HG02840 (cell line): ENCODE data around the gene PDS5B.
"Not testable (repeated sequence)": the region's sequence is repeated elsewhere in the genome, so short reads cannot be mapped to it uniquely, and the experiment has no call there.

ENCODE experiments used
- ATAC-seq: cut with Tn5 transposase; IDR thresholded peaks from one replicate; pipeline ENCODE4 v1.9.1; 2021; ENCODE audit warnings: mild to moderate bottlenecking, moderate library complexity, moderate number of reproducible peaks; ENCODE audit not compliant: unreplicated experiment, low FRiP score

The PDS5B gene

DNA sequence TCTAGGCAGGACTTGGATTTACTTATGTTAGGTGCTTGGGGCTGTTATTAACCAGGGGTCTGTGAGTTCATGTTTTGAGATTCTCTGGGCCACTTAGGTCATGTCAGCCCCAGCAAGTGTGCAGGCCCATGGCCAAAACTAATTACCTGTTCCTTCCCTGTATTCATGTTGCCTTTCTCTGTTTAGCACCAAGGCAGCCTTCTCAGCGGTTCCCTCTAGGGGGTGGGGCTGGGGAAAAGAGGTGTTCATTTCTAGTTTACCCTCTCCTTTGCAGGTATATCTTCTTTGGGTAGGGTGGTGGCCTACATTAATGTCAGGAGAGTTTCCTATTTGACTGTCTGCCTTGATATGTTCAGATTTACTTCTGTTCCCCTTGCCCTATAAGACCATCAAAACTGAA, 61.7 kb downstream of the PDS5B start:
- ATAC-seq, result no peak

DNA sequence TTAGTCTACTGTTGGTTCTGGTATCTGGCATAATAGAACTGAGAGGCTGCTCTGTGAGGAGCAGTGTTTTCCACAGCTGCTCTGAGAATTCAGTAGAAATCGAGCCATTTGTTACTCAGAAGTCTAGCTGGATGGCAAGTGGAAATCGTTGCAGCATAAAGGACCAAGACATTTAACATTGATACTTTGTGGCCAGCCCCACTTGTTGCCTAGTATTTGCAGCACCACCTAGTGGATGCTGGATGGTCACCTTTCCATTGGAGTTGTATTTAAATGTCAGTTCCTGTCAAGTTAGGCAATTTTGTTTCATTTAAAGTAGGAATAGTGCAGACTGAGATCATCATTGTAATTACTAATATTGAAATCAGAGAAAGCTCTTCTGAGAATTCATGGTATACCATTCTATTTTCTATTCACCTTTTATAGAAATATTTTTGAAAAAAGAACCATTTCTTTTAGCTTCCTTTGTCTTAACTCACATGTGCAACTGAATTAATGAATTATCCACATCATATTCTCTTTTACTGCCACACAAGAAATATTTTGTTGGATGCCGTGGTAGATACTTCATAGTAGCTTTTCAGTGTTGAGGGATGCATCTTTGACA, 64.6 kb downstream of the PDS5B start:
- ATAC-seq, result peak; percentile 65

DNA sequence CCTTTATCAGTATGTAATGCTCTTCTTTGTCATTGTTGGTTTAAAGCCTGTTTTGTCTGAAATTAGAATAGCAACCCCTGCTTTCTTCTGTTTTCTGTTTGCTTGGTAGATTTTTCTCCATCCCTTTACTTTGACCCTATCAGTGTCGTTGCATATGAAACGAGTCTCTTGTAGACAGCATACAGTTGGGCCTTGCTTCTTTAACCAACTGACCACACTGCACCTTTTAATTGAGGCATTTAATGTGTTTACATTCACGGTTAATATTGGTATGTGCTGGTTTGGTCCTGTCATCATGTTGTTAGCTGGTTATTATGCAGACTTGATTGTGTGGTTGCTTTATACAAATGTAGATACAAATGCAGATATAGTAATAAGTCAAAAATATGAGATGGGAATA, 71.1 kb downstream of the PDS5B start:
- no peak for ATAC-seq

DNA sequence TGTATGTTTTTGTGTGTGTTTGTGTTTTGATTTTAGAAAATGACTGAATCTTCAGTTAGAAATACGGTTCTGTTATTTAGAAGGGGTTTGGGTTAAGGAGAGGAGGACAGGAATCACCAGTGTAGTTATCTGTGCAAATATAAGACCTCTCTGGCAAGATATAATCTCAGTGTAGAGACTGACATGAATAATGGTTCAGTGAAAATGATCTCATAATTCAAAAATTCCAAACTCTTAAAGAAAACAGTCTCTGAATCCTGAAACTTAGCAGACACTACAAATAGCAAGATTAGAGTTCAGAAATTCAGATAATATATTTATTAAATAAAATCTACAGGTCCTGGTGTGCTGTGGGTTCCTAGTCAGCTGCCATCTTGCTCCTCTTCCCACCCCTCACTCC, 73.5 kb downstream of the PDS5B start:
- ATAC-seq, result no peak

DNA sequence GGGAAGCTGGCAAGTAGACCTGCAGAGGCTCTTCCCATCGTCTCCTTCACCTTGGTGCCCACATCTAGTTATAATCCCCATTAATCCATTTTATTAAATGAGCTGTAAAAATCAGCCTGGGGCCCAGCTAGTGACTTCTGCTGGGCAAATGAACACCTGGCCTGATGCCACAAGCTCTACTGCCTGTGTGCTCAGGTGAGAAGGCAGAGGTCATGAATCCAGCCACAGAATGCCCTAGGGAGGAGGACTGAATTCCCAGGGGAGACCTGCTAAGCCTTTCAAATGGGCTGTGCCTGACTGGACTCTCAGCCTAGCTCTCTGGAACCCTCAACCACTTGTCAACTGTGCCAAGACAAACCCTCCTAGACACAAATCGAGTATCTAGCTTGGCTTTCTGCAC, 74.0 kb downstream of the PDS5B start:
- no peak for ATAC-seq

DNA sequence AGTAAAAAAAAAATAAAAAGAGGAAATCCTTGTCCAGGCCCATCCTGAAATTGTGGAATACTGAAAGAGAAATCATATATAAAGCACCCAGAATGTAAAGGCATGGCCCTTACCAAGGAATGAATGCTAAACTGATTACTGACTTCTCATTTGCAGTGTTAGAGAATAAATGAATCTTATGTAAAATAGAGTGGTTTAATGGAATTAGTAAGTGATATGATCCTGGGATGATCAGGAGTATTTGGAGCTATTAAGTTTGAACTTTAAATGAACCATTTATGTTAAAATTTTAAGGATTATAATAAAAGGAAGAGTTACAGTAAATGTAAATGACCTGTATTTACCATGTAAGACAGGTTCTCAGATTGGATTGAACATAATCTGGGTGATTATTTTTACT, 75.4 kb downstream of the PDS5B start:
- ATAC-seq, result no peak

DNA sequence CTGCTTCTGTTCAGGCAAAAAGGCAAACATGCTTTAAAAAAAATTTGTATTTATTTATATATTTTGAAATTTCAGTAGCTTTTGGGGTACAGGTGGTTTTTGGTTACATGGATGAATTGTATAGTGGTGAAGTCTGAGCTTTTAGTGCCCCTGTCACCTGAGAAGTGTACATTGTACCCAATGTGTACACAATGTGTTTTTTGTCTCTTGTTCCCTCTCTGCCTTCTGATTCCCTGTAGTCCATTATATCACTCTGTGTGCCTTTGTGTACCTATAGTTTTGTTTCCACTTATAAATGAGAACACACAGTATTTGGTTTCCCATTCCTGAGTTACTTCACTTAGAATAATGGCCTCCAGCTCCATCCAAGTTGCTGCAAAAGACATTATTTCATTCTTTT, 77.4 kb downstream of the PDS5B start:
- ATAC-seq, result no peak

DNA sequence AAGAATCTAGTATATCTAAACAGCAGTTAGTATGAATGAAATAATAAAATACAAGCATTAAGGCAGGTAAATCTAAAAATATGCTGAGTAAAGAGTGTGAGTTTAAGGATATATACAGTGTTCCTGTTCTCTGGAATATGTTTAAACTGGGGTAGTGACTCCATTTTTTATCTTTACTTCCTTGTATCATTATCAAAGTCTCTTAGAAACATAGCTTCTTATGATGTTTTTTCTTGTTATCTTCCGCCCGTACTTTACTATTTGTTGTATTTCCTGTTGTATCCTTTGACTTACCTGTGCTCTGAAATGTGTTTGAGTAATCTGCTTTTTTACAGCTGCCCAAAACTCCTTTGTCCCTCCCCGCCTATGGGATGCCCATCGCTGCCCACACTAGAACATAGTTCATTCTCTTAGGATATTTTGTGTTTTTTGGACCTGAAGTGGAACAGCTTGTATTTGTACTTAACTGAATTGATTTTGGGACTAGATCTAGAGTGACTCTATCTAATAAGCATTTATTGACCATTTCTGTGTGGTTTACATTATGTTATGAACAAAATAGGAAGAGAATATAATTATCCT, 80.8 kb downstream of the PDS5B start:
- ATAC-seq, result no peak

DNA sequence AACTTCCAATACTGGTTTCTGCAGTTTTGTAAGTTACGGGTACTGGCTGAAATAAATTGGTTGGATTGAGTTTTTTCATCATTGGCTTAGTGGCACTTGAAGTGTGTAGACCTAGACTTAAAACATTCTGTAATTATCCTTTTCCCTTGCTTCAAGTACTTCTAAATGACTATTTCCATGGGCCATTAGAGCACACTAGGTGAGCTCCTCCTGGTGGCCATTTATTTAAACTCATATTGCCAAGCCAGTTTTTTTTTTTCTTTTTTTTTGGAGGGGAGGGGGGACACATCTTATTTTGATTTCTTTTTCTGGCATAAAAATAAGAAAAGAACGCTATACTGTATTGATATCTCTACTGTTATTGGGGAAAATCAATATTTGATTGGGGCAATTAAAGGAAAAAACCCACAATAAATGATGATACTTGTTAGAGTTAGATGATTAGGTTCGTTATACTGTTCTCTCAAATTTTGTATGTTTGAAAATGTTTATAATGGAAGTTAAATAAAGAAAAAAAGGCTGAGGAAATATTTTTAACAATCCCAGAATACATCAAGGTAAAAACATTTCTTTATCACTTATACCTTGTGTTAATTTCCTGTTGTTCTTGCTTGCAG, 82.9 kb downstream of the PDS5B start:
- ATAC-seq, result no peak

DNA sequence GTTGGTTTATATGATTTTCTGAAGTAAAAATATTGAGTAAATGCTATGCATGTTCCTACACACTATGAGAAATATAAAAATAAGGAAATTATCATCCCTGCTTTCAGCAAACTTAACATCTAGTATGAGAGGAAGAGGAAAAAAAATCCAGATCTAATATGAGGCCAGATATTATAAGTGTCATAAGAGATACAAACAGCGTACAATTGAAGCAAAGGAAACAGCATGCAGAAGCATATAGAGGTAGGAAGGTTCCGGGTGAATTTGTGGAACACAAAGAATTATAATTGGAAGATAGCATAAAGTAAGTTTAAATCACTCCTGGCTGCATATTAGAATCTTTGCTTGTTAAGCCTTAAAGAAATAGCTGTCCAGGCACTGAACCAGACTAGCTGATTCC, 88.3 kb downstream of the PDS5B start:
- ATAC-seq, result no peak

DNA sequence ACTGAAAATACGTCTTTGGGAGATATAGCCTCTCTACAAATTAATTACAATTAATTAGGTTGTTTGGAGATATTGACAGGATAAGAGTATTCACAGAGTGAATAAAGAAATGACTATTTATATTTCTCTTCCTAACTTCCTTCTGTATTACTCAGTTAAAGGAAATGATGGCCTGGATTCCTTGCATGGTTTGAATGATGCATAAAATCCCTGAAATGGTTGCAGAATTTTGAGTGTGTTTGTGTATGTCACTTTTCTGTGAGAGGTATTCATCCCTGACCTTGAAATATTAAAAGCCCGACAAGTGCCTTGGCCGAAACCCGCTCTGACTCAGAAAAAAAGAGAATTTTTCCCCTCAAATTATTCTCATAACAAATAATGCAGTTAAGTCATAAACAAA, 90.0 kb downstream of the PDS5B start:
- ATAC-seq, result no peak

DNA sequence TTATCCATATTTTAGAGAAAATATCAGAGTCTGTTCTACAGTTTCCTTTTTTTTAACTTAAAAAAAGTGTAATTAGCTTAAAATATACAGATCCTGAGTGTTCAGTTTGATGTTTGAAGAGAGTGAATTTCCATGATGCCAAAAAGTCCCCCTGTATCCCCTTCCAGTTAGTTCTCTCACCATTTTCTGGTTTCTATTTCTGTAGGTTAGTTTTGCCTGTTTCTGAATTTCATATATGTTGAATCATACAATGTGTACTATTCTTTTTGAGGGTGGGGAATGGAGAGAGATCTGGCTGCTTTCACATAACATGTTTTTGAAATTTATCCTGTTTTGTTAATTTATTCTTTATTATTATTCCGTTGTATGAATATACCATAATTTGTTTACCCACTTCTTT, 95.9 kb downstream of the PDS5B start:
- no peak for ATAC-seq

DNA sequence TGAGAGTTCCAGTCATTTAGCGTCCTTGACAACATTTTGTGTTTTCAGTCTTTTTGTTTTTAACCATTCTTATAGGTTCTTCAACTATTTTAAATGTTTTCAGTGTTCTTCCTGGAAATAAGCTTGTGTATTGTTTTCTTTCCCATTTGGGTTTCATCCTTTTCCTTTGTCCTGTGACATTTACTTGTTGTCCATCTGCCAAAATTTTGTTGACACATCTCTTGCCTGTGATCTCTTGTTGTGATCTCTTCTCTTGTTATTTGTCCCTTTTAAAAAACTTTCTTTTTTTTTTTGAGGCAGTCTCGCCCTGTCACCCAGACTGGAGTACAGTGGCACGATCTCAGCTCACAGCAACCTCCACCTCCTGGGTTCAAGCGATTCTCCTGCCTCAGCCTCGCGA, 96.5 kb downstream of the PDS5B start:
- ATAC-seq, result no peak

DNA sequence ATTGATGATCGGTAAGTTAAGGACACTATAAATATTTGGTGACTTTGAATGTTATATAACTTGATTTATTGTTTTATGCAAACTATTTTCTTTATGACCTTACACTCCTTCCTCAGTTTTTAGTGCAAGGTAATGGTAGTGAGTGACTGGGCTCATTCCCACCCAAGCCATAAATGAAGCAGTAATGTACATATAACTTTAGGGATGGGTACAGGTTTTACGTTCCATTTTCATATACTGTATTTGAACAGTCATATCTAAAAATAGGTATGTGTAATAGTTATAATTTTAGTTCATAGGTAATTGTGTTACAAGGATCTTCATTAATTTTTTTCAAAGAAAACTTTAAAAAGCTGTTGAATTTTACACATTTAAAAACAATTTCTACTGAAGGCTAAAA, 101.0 kb downstream of the PDS5B start:
- no peak for ATAC-seq

DNA sequence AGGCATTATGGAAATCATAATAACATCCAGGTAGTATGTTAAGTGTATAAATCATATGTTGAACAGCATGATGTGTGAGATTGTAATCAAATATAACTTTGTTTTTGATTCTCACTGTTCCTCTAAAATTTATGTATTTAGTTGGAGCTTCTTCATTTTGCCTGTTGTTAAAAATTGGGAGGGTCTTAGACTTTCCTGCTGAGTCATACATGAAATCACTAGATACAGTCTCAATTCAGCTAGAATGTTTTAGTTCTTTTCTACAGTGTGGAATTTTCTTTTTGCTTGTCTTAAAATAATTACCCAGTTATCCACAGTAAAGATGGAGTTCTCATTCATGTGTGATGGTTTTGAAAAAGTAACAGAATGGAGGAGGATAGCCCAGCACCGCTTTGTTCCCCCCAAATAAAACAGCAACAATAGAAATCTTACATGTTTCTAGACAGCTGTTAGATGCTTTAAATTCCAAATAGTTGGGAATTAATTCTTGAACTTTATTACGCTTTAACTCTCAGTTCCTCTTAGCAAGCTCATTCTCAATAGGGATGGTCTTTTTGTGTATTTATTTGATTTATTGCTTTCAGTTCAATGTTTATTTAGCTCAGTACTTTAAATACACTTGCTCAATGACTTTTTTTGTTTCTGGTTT, 109.5 kb downstream of the PDS5B start:
- ATAC-seq, result no peak

DNA sequence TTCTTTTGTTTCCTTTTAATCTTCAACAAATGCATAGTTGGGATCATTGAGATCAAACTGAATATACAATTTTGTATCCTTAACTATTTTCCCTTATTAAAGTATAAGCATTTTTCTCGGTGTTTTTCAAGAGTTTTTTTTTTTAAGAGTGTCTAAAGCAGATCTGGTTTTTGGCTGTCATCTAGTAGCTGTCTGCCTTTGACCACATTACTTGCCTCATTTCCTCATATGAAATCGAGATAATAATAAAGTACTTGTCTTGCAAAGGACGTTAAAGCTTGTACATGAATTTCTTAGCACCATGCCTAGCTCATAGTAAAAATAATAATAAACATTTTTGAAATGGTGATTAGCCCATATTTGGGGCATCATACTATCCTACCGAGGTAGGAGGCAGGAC, 121.2 kb downstream of the PDS5B start:
- ATAC-seq, result no peak

DNA sequence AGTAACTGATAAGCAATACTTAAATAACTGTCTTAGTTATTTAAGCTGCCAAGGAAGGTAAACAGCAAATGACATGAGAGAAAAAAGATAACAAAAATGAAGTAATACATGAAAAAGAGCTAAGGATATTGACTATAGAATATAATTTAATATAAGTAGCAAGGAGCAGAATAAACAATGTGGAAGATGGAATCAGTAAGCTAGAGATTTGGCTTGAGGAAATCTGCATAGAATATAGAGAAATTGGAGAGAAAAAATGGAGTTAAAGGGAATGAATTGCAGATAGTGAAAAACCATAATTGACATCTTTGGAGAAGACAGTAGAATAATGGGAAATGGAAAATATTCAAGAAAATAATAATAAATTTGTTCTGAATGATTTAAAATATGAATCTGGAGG, 127.1 kb downstream of the PDS5B start:
- ATAC-seq, result no peak

DNA sequence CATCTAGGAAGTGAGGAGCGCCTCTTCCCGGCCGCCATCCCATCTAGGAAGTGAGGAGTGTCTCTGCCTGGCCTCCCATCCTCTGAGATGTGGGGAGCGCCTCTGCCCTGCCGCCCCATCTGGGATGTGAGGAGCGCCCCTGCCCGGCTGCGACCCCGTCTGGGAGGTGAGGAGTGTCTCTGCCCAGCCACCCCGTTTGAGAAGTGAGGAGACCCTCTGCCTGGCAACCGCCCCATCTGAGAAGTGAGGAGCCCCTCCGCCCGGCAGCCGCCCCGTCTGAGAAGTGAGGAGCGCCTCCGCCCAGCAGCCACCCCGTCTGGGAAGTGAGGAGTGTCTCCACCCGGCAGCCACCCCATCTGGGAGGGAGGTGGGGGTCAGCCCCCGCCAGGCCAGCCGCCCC, 129.9 kb downstream of the PDS5B start:
- not testable (repeated sequence) for ATAC-seq

DNA sequence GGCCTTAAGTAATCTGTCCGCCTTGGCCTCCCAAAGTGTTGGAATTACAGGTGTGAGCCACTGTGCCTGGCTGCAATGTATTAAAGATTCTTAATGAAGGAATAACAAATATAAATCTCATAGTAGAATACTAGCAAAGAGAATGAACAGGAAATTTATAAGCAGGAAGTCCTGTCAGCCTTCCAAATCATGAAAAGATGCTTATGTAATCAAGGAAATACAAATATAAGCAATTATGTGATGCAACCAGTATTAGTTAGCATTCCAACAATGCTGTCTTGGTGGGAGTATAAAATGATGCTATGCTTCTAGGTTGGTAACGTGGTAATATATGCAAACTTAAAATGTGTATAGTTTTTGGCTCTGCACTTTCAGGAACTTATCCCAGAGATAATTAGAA, 133.8 kb downstream of the PDS5B start:
- no peak for ATAC-seq

DNA sequence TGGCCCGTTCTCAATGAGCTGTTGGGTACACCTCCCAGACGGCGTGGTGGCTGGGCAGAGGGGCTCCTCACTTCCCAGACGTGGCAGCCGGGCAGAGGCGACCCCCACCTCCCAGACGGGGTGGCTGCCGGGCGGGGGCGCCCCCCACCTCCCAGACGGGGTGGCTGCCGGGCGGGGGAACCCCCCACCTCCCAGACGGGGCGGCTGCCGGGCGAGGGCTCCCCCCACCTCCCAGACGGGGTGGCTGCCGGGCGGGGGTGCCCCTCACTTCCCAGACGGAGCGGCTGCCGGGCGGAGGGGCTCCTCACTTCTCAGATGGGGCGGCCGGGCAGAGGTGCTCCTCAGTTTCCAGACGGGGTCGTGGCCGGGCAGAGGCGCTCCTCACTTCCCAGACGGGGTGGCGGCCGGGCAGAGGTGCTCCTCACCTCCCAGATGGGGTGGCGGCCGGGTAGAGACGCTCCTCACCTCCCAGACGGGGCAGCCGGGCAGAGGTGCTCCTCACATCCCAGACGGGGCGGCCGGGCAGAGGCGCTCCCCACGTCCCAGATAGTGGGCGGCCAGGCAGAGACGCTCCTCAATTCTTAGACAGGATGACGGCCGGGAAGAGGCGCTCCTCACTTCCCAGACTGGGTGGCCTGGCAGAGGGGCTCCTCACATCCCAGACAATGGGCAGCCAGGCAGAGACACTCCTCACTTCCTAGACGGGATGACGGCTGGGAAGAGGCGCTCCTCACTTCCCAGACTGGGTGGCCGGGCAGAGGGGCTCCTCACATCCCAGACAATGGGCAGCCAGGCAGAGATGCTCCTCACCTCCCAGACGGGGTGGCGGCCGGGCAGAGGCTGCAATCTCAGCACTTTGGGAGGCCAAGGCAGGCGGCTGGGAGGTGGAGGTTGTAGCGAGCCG, 135.1 kb downstream of the PDS5B start:
- ATAC-seq, result not testable (repeated sequence)

DNA sequence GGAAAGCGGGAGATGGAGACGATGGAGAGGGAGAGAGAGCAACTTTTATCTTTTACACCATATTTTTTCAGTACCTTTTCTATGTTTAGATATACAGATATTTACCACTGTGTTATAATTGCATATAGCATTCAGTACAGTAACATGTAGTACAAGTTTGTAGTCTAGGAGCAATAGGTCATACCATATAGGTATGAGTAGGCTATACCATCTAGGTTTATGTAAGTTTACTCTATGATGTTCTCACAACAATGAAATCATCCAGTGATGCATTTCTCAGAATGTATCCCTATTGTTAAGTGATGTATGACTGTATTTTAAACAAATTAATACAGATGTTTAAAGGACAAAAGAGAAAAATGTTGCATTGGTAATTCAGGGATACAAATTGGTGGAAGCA, 136.1 kb downstream of the PDS5B start:
- no peak for ATAC-seq
